ENCODE results near the gene PTPRG.

DNA sequence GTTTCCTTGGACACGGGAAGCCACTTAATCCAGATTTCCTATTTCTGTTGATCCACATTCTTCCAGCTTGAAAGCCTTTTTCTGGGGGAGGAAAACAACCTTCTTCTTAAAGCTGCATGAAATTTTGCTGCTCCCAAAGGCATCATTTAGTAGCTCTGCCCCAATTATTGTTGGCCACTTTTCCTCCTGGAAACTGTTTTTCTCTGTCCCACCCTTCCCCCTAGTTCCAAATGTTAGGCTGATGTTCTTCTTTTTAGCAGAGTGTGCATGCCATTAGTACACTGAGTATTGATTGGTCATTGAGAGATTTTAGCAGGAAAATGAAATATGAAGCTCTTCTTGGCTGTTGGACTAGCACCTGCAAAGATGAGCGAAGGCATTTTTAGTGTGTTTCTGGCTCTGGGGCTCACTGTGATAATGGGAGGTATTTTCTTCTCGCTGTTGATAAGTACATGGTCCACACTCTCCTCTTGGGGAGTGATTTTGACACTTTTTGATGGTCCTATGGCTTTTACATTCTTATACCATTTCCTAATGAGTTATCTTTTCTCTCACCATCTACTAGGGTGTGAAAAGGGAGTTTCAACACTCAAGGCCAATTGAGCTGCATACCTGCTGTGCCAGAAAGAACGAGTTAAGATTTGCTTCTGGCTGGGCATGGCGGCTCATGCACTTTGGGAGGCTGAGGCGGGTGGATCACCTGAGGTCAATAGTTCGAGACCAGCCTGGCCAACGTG is 200.5 kb downstream of the PTPRG start:
- TF ChIP-seq SIN3A (IDR thresholded peaks at IDR 0.05; ENCODE audit: borderline replicate concordance, insufficient read depth, low read length) (no peak), REST (IDR thresholded peaks at IDR 0.05; ENCODE audit: insufficient read depth in 1 of 2, low read depth in 2 of 2, low read length in 2 of 2) (no peak)

Measured in PFSK-1 (cell line).